ENCODE measurements around the gene FSD2.
"Not testable (repeated sequence)": the region's sequence is repeated elsewhere in the genome, so short reads cannot be mapped to it uniquely, and the experiment has no call there.

FSD2 gene

DNA sequence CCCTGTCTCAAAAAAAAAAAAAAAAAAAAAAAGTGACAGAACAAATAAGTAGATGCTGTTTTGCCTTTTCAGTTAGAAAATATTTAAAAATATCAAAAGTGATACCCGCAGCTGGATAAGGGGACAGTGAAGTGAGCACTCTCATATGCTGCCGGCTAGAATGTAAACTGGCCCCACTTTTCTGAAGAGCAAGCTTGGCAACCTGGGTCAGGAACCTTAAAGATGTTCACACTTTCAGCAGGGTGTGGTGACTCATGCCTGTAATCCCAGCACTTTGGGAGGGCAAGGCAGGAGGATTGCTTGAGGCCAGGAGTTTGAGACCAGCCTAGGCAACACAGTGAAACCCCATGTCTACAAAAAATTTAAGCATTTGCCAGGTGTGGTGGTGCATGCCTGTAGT, 17.4 kb downstream of the FSD2 start:
- no peak for DNase-seq

DNA sequence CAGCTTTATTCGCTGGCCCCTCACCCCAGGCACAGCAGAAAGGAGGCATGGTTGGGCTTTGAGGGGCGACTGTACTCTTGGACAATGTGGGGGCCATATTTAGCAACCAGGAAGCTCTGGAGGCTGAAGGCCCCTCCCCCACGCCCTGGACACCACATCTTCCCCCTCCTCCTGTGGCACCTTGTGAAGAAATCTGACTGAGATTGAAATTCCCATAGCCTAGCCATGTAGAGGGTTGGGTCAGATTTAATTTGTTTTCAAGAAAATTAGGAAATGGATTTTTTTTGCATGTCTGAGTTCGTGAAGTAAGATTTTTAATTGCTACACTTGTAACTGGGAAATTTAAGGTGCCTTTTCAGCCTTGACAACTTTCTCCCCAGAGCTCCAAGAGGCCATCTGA, 24.5 kb downstream of the FSD2 start:
- no peak for DNase-seq

DNA sequence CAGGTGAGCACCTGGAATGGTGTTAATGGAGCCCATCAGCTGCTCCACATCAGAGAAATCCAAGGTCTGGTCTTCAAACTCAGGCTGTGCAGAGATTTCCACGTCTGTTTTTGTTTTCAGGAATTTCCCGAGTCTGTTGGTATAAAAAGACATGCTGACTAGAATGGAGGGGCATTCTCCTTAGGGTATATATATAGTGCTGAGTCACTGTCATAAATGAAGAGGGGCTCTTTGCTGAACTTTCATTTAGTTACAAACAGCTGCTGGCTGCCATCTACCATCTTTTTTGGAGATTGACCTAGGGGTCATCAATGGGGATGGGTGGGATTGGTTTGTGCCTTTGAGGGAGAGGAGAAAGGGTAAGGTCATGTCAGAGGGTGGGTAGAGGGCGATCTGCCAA, 27.1 kb downstream of the FSD2 start:
- no peak for DNase-seq

DNA sequence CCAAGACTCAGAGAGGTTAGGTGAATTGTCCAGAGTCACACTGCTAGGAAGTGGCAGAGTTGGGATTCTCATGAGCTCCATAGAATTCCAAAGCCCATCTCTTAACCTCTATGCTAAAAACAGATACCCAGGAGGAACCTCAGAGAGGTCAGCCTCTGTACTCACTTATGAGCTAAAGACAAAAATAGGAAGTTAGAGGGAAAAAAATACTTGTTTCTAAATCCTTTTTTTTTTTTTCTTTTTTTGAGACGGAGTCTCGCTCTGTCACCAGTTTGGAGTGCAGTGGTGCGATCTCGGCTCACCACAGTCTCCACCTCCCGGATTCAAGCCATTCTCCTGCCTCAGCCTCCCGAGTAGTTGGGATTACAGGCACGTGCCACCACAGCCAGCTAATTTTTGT, 31.4 kb downstream of the FSD2 start:
- no peak for DNase-seq

DNA sequence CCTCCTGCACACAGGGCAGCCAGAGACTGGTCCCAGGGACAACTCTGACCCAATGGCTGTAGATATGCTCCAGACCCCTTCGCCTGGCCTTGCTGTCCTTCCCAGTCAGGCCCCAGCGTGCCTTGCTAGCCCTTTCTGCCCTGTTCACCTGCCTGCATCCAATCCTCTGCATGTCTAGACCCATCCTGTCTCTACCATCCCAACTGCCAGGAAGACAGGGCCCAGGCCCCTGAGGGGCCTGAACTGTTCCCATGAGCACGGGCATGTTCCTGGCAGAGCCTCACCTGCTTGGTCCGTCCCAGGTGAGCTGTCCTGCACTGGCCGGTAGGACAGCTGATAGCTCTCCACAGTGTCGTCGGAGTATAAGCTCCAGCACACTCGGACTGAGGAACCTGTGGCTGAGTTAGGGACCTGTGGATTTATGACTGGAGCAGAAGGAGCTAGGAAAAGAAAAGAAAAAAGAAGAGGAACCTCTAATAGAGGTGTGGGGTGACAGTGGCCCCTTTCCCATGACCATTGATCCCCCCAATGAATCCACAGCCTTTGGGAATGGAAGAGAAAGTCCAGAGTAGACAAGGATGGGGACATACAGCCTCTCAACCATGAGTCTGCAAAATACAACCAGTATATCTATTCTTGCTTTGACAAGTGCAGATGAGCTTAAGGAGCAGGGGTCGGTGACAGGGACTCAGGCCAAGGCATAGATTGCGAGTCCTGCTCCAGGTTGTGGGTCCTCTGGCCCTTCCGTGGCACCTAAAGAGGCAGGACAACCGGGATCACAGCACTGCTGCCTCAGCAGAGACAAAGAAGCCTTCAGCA, 33.9 kb downstream of the FSD2 start:
- DNase-seq, result no peak

DNA sequence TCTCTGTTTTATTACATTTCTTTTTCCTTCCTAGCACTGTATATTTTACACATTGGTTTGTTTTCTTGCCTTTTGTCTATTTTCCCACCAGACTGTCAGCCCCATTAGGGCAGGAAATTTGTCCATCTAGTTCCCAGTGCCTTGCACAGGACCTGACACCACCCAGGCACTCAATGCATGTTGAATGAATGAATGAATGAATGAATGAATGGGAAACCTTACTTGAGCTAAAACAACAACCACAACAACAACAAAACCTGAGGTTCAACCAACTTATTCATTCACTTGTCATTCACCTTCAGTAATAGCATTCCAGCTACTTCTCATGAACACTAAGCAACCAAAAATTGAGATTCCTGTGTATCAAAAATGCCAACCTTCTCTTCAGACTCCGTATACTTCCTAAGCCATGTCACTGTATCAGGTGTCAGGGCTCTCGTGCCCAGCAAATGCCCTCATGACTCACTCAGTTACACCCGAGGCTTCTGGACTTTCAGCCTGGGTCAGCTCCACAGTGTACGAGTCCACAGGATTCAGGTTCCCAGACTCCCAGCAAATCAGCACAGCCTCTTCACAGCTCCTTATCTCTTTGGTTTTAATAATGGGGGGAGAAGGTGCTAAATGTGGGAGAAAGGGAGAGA, 37.3 kb downstream of the FSD2 start:
- no peak for DNase-seq

DNA sequence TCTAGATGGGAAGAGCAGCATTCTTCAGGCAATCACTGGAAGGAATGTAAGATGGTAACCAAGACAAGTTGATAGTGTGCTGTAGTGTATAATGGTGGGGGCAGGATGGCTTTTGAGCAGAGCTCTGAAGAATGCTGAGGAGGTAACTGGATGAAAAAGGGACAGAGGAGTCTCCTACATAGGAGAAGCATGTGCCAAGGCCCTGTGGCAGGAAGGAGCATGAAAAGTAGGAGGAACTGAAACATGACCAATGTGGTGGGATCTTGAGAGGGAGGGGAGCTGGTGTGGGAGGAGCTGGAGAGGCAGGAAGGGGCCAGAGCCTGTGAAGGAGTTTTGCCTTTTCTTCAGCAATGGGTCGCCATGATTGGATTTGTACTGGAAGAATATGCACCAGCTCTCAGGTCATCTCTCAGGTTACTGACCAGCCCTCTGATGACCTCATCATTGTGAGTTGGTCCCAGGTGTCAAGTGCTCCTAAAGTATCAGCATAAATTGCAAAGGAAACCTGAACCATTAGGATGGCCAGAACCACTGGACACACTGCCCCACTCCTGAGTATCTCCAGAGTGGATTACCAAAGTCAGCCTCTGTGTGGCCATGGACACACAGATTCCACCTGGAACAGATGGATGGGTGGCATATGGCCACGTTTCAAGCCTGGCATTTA, 38.6 kb downstream of the FSD2 start:
- no peak for DNase-seq

DNA sequence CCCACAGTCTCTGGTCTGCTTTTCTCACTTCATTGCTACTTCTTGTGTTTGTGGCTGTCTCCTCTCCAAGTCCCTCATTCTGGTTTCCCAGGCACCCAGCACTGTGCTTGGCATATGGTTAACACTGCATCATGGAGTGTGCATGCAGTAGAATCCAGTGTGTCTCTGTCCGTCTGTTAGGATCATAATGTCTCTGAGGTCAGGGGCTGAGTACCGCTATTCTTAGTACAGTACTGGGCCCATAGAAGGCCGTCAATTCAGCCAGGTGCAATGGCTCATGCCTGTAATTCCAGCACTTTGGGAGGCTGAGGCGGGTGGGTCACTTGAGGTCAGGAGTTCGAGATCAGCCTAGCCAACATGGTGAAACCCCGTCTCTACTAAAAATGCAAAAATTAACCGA, 39.7 kb downstream of the FSD2 start:
- DNase-seq, result not testable (repeated sequence)

DNA sequence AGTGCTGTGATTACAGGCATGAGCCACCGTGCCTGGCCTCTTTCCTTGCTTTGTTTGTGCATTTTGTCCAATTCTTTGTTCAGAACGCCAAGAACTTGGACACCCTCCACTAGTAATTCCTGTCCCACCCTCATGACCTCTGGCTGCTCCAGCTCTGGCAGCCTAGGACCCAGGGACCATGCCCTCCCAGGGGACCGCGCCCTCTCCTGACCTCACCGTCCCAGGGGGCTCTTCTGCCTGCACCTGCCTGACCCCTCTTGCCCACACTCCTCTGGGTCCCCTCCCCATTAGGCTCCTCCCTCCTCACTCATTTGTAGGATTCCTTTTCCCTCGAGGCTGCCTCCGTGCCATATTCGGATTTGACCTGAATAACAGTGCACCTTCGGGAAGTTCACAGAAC, 41.1 kb downstream of the FSD2 start:
- no peak for DNase-seq

DNA sequence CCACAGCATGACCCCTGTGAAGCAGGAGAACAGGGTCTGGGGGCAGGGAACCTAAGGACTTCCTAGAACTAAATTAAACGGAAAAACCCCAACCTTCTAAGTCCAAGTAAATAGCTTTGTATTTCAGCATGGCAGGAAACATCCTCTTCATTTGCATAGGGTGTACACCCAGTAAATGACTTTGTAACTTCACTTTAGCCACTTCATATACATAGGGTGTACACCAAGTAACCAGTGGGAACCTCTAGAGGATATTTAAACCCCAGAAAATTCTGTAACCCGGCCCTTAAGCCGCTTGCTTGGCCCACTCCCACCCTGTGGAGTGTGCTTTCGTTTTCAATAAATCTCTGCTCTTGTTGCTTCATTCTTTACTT, 41.8 kb downstream of the FSD2 start:
- DNase-seq, result no peak

DNA sequence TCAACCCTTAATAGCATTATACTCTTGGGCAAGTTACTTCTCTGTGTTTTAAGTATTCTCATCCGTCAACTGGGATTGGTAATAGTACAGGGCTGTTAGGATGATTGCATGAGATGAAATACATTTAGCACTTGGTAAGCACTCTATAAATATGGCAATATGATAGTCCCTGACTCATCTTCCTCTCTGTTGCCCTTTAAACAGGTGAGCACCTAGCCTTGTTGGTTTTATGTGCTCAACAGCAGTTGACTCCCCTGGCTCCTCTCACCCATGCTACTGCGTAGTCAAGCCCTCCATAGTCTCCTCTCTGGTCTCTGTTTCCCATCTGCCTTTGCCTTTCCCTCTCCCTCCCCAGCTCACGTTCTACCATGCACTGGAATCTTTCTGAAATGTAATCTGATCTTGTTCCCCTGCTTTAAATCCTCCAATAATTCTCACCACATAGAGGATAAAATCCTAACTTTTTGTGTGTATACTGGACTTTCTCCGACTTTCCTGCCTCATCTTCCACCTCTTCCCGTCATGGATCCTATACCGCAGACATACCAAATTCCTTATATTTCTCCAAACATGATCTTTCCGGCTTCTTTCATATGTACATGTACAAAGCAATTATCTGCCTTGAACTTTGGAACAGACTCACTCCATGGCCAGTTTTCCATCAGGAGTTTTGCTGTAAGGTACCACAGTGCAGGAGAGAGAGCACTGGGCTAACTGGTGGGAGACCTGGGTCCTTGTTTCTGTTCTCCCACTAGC, 42.3 kb downstream of the FSD2 start:
- no peak for DNase-seq

DNA sequence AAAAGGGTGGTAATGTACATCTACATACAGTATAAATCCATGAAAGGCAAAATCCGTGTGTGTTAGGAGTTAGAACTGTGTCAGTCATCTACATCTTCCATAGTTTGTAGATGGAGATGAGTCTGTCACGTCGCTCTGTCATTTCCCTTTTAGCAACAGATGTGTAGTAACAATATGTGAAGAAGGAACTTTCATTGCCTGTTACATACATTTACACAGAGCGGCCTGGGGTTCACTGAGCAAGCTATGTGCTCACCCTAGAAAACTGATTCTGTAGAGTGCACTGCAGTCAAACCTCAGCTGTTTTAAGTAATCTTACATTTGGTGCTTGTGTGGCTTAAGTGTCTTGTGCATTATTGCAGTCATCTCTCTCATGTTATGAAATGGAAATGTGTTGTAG, 54.6 kb downstream of the FSD2 start:
- no peak for DNase-seq

DNA sequence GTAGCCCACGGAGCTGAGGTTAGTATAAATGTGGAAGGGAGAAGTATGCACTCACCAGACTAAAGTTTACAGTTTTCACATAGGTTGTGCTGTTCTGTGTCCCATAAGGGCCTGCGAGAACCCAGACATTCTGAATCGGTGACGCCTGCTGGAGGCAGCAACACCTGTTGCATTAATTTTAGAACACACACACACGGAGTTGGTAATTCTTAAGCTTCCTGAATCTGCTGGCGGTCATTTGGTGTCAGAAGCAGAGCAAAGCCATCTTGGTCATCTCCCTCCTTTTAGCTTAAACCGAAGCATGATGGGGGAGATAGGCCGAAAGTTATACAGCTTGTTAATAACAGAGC, 55.1 kb downstream of the FSD2 start:
- DNase-seq, result no peak

DNA sequence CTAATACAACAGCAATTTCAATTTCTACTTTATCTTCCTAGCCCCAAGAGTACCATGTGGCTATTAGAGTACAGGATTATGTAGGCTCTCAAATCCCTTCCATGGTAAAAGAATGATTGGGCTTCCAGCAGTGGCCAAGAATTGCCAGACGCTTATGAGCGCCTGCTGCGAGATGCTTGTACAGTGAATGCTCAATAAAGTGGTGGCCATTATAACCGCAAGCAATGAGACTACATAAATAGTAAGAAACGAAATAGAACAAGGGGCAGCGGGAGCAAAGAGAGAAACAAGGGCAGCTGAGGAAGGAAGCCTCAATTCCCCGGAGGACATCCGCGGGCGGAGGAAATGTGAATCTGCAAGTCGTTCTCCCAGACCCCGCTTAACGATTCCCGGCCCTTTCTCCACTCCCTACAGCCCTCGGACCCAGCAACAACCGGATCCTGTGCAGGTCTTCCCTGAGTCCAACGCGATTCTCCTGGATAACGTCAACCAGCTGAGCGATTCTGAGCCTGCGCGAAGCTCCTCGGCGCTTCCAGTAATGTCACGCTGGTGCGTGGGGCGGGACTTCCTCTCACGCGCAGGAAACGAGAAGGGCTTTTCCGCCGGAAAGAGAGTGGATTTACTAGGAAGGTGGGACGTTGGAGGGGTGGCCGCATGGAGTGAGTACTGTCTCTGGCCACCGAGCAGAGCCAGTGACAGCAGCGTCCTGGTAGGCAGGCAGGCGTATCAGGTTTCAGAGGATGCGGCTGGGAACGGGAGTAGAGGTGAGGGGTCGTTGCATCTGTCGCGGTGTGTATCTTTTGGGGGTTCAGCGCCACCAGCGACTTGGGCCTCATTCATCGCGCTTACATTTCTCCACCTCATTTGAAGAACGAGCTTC, 55.7 kb downstream of the FSD2 start:
- peak; percentile 74 for DNase-seq

DNA sequence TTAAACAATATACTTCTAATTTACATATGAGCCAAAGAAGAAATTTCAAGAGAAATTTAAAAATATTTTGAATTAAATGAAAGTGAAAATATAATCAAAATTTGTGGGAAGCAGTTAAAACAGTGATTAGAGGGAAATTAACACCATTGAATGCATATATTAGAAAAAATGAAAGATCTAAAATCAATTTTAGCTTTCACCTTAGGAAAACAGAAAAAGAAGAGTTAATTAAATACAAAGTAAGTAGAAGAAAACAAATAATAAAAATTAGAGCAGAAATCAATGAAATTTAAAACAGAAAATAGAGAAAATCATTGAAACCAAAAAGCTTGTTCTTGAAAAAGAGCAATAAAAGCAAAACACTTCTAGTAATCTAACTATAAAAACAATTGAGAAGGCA, 57.6 kb downstream of the FSD2 start:
- DNase-seq, result no peak

DNA sequence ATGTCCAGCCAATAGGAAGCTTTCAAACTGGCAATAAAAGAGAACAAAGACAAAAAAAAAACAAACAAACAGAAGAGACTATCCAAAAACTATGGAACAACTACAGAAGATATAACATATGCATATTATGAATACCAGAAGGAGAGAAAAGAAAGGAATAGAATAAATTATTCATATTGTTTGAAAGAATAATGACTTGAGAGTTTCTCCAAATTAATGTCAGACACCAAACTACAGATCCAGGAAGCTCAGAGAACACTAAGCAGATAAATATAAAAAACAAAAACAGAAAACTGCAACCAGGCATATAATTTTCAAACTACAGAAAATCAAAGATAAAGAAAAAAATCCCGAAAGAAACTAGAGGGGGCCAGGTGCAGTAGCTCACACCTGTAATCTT, 62.1 kb downstream of the FSD2 start:
- no peak for DNase-seq

DNA sequence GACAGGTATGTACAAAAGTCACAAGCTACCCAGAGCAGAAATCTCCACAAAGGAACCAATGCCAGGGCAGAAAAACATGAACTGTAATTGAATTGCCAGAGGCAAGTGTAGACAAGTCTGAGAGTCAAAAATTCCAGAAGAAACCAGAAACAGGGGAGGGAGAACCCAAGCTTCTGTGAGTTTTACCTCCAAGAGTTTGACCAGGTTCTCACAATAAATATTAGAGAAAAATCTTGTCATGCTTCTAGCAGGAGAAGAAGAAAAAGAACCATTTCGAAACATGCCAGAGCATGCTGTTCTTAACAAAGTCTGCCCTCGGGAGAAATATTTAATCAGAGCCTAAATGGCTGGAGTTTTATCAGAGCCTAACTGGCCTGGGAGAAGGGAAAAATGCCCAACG, 63.7 kb downstream of the FSD2 start:
- DNase-seq, result no peak

DNA sequence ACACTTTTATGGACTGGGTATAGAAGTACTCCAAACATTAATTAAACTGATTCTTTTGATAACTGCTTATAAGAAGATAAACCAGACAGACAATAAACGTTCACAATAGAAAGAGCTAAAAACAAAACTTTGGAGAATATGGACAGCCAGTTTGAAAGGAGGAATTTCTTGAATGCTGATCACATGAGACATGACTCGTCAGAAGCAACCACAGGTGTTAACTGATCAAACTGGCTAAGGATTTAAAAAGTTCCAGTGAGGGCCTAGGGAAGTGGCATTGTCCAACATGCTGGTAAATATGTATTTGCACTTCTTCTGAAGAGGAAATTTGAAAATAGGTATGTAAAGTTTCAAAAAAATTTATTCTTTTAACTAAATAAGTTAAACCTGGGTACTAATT, 66.8 kb downstream of the FSD2 start:
- no peak for DNase-seq

DNA sequence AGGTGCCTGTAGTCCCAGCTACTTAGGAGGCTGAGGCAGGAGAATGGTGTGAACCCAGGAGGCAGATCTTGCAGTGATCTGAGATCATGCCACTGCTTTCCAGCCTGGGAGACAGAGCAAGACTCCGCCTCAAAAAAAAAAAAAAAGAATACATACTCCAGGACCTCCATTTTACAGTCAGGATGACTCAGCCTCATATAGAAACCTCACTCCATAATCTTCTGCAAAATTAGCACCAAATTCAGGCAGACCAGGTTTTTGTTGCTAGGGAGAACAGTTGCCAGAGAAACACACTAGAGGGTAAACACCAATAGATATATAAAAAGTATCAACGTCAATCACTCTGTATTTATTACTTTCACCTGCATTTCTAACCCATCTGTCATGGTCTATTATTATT, 67.9 kb downstream of the FSD2 start:
- DNase-seq, result no peak

DNA sequence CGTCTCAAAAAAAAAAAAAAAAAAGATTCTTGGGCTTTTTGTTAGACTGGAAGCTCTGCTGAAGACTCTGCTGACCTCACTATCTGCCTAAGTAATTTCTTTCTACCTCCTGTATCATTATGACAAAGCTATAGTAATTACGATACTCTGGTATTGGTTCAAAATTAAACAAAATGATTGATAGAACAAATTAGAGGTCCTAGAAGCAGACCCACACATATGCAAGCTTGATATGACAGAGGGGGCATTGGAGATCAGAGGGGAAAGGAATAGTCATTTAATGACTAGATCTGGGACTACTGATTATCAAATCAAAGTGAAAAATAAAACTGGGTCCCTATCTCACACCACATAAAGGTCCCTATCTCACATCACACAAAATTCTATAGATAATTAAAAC, 74.3 kb downstream of the FSD2 start:
- no peak for DNase-seq

DNA sequence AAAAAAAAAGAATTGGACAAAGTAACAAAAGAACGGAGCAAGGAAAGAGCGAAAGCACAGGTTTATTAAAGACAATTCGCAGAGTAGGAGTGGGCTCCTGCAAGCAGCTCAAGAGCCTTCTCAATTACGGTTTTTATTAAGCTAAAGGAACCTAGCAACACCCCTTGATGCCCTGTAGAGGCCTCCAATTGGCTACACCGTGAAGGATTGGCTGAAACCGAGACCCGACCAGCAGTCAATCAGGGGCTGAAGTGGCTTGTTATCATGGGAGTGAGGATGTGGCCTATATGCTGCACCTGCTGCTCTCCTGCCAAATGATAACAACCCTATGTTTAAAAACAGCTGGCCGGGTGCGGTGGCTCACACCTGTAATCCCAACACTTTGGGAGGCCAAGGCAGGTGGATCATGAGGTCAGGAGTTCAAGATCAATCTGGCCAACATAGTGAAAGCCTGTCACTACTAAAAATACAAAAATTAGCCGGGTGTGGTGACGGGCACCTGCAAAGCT, 75.8 kb downstream of the FSD2 start:
- no peak for DNase-seq

DNA sequence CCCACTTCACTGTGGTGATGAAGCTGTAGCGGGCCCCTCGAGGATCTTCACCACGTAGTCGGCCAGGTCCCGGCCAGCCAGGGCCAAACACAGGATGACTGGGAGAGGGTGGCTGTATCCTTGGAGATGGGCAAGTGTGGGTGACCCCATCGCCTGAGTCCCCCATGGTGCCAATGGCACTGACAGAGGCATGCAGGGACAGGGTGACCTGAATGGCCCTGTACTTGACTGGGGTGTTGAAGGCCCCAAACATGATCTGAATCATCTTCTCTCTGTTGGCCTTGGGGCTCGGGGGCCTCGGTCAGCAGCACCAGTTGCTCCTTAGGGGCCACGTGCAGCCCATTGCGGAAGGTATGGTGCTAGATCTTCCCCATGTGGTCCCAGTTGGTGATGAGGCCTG, 79.1 kb downstream of the FSD2 start:
- DNase-seq, result no peak

DNA sequence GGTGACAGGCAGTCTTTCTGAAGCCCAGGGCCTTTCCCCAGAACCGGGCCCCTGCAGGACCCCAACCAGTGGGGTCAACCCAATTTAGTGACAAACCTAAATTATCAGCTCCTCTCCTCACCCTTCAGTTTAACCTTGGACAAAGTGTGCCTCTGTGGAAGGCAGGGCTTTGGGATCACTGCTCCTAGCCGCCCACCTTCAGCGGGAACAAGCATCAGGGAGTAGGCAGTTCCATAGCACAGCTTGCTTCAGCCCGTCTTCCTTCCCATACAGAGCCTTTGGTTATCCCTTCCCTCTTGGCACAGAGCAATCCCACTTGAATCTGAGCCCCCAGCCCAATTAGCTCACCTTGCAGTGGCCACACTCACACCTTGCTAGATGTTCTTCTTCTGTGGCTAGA, 90.9 kb downstream of the FSD2 start:
- no peak for DNase-seq
